Prostate gland (tissue), 2 donors: Measurements from ENCODE around the gene SMURF2.

Source experiments
- CTCF ChIP-seq, 4 experiments: fragments of 200-600 bp in 2 of 4; fragments of 450-650 bp in 2 of 4; sonication (generic) in 2 of 4; IDR thresholded peaks; 1 replicate in 3 of 4; 2 replicates in 1 of 4; pipeline ENCODE4 v1.5.1; 2016 to 2019; ENCODE audit warnings: antibody characterized with exemption in 4 of 4, mild to moderate bottlenecking in 2 of 4, moderate library complexity in 2 of 4
- POLR2A ChIP-seq: fragments of 450-650 bp; IDR thresholded peaks from one replicate; pipeline ENCODE4 v1.6.1; 2016; ENCODE audit warnings: antibody characterized with exemption, mild to moderate bottlenecking
- POLR2AphosphoS5 ChIP-seq: sonication (generic); formaldehyde crosslinking; IDR thresholded peaks from one replicate; pipeline ENCODE4 v1.6.1; 2017; ENCODE audit warnings: antibody characterized with exemption

- TF ChIP-seq CTCF (IDR thresholded peaks at IDR 0.05) (no peak), POLR2AphosphoS5 (no peak), POLR2A (no peak)
These were observed 8.7 kb downstream of the SMURF2 start for GRCh38 chr17:64653325-64653984.
